Measurements from ENCODE around the gene MIS18BP1.
"Not testable (repeated sequence)": the region's sequence is repeated elsewhere in the genome, so short reads cannot be mapped to it uniquely, and the experiment has no call there.

MIS18BP1 gene

DNA sequence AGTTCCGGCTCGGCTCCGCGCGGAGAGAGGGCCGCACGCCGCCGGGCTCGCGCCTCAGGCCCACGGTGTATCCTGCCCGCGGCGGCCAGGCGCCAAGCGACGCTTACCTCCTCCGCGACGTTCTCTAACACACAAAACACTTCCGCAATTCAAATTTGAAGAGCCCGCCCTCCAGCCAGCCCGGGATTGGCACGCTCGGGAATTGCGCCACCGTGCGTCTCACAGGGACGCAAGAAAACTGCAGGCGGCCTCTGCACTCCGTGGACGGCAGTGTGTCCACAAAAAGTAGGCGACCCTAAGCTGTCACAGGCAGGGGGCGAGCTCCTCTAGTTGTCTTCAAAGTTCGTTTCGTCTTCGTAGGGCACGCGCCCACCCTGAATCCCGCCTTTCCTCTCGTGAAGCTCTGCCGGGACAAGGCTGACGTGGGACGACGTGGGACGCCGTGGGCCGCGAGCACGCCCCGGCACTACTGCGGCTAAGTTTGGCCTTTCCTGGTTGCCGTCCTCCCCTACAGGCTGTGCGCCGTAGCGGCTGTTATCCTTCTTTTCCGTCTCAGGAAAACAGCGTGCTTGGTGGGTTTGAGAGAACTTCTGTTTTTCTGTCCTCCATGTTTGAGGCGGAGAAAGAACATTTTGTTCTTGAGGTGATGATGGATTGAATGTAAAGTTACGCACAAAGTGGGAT is at the start of gene MIS18BP1:
MIS18BP1 (minus strand) TSS at position 133 of the 684 bp plus-strand sequence. CDS start 5,916 bp downstream, outside the sequence.
- peak; percentile 90 for DNase-seq

GRCh38 chr14:45298423-45299117 is 45.6 kb upstream of the MIS18BP1 start:
- DNase-seq: no peak

DNA sequence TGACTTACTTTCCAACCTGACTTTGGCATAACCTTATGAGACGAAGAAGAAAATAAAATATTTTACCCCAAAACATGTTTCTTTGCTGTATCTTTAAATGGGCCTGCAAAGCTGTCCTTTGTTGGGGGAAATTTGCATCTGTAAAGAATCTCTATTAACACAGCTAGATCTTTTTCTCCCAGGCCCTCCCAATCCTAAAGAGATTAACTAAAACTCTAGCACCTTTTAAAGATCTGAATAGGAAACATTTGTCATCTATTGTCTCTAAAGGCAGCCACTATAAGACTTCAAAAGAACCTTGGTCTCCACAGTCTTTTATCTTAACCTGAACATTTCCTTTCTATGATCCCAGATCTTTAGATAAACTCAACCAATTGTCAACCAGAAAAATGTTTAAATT is 41.8 kb upstream of the MIS18BP1 start:
- not testable (repeated sequence) for DNase-seq

DNA sequence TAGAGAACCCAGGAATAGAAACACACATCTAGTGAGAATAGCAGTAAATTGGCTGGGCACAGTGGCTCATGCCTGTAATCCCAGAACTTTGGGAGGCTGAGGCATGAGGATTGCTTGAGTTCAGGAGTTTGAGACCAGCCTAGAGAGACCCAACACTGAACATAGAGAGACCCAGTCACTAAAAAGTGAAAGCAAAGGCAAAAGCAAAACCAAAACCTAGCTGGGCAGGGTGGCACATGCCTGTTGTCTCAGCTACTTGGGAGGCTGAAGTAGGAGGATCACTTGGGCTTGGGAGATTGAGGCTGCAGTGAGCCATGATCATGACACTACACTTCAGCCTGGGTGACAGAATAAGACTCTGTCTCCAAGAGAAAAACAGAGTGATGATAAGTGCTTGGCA is 37.5 kb upstream of the MIS18BP1 start:
- no peak for DNase-seq

DNA sequence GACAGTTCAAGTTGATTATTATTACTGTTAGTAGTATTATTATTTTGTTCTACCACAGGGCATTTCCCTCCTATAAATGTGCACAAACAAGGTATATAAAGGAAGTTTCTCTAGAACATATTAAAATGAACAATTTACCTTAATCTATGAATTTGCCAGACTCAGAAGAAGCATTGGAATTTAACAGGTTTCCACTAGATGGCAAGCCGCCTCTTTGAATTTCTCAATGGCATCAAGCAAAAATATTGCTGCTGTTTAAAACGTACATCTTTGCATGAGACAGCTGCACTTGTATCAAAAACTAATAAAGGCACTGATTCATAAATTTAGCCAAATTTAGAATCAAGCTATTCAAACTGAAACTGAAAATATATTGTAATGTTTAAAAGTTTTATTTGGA is 34.6 kb upstream of the MIS18BP1 start:
- no peak for DNase-seq

- no peak for DNase-seq
Measured at GRCh38 chr14:45284802-45285201, 31.8 kb upstream of the MIS18BP1 start.

- DNase-seq: not testable (repeated sequence)
Measured at GRCh38 chr14:45281731-45282400, 28.9 kb upstream of the MIS18BP1 start.

- DNase-seq: no peak
Measured at GRCh38 chr14:45271858-45272537, 19.0 kb upstream of the MIS18BP1 start.

DNA sequence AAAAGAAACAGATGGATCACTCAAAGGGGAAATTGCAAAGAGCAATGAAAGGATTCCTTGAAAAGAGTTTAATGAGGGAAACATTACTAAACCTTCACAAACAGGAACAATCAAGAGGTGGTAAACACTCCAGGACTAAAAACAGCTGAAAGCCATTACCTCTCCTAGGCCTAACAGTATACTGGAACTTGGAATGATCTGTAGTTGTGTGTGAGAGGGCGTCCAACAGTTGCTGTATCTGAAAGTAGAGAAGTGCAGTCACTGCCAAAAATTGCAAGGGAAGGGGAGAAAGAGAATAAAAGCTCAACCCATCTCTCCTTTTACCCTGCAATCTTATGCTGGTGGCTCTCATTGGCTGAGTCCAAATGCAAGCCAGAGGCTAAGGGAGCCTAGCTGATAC is 17.0 kb upstream of the MIS18BP1 start:
- DNase-seq: no peak

GRCh38 chr14:45267071-45267470 is 14.1 kb upstream of the MIS18BP1 start:
- DNase-seq: no peak

- DNase-seq: no peak
Measured at GRCh38 chr14:45262637-45263036, 9.6 kb upstream of the MIS18BP1 start.

DNA sequence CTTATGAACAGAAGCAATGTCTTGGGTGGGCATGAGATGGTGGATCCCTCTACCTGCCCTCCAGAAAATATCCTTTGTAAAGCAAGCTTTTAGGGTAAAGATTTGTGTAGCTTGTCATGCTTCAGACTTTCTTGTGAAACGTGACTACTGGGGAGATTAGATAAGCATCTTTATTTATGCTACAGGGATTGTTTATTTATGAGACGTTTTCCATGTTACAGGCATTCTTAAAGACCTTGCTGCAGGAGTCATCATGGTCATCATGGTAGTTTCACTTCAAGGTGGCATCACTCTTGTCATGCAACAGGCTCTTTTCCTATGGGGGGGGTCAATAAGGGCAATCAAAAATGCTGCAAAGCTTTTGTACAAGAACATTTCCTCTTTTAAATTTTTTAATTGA is 8.2 kb upstream of the MIS18BP1 start:
- no peak for DNase-seq

- DNase-seq: no peak
Measured at GRCh38 chr14:45258805-45259204, 5.8 kb upstream of the MIS18BP1 start.

DNA sequence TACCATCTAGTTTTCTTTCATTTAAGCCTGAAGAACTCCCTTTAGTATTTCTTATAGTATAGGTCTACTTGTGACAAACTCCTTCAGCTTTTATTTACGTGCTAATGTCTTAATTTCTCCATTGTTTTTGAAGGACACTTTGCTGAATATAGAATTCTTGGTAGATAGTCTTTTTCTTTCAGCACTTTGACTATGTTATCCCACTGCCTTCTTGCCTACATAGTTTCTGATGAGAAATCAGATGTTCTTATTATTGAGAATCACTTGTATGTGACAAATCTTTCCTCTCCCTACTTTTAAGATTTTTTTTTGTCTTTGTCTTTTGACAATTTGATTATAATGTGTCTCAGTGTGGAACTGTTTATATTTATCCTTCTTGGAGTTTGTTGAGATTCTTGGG is 5.1 kb upstream of the MIS18BP1 start:
- no peak for DNase-seq

DNA sequence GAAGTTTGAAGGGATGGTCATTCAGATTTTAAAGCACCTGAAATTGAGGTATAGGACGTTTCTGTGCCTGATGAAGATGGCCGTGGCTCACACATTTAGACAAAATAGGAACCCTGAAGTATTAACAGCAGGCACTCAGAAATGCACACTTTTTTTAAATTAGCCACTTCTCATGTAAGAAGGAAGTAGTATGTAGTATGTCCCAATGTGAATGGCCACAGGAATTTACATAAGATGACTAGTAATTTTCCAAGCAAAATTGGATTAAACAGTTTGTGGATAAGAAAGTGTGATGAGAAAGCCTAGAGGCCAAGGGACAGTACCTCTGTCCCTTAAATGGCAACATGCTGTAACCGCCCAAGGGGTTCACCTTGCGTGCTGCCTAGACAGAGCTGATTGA is 1.8 kb upstream of the MIS18BP1 start:
- no peak for DNase-seq

DNA sequence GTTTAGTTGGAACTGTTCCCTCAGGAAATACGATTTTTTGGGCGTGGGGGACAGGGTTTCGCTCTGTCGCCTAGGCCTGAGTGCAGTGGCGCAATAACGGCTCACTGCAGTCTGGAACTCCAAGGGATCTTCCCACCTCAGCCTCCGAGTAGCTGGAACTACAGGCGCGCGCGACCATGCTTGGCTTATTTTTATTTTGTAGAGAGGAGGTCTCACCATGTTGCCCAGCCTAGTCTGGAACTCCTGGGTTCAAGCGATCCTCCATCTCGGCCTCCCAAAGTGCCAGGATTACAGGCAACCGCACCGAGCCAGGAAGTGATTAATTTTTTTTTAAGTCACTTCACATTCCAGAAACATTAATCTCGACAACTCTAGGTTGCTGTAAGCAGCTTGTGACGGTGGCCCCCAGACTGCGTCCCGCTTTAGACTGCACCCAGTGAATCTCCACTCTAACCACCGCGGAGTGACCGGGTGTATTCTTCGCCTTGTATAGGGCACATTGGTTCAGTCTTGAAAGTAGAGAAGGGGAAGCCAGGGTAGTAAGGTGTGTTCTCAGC is 830 bp upstream of the MIS18BP1 start:
- DNase-seq: no peak

DNA sequence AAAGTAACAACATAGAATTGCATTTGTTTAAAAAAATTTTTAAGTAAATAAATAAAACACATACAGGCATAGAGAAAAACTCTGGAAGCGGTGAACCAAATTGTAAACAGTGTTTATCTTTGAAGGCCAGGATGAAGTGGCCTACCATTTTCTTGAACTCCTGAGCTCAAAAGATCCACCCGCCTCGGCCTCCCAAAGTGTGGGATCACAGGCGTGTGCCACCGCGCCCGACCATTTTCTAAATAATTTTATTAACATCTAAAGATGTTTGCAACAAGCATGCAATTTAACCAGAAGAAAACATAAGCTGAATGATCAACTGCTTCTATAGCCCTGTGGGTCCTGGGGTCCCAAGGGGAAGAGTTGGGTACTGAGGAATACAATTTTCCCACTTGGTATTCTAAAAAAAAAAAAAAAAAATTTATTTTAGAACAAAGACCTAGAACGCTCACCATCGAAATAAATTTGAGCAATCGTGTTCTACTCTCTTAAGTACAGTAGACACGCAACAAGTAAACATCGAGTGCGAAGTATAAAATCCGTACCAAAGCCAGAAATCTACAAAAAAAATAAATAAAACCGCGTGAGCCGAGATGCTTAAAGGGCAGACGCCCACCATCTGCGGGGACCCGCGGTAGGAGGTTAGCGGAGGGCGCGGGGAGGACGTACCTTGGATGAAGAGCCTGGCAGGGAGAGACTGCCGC is 484 bp downstream of the MIS18BP1 start:
- peak; percentile 42 for DNase-seq

- peak; percentile 34 for DNase-seq
Measured at GRCh38 chr14:45251912-45252311, 1.1 kb downstream of the MIS18BP1 start.

DNA sequence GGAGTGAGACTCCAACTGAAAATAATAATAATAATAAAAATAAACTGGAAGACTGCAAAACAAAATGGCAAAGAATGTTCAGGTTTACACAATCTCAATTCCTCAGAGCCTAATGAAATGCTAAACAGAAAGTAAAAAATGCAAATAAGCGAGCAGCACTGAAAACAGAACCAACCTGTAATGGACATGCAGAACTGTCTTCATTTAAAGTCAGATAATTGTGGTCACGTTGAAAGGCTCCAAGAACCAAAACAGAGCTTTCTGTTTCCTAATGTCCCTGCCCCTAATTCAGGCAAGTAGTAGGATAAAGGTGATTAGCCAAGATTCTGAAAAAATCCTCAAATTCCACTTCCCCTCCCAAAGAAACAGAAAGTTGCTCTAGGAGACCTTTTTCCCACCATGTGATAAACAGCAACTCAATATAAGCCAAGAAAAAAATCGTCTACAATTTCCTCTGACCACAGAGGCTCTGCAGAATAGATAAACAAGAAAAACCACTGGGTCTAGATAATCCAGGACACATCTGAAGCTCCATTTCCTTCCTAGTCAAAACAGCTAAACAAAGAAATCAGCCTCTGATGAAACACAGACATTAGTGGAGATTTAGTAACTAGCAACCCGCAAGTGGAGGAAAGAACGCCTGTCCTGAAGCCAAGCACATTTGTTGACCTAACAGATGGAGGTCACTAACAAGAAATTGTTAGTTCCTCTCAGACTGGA is 3.0 kb downstream of the MIS18BP1 start:
- no peak for DNase-seq

GRCh38 chr14:45247427-45247826 is 5.6 kb downstream of the MIS18BP1 start:
- DNase-seq: no peak

DNA sequence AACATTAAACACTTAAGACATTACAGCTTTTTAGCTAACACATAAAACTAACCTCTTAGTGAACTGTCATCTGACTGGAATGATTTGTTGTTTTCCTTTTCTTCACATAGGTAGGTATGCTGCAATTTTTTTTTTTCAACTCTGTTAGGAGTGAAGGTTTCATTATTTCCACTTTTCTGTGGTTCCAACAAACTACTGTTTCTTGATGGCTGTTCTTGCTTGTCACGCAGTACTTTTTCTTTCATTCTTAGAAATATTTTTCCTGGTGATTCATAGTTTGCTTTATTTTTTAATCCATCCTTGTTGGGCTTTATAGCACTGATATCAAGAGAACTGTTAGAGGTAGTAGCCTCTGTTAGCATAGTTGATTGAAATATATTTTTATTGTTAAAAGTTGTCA is 6.3 kb downstream of the MIS18BP1 start:
- DNase-seq: no peak

DNA sequence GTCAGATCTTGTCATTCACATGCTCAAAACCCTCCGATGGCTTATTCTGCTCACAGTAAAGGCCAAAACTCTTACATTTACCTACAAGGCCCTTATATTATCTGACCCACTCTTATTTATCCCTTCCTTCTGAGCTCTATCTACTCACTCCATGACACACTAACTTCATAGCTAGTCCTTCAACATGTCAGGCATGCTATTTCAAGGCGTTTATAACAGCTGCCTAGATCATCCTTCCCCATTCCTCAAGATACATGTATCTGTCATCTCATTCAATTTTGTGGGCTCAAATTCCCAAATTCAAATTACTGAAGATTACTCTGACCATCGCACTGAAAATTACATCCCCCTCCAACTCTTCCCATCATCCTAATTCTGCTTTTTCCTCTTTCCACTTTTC is 6.9 kb downstream of the MIS18BP1 start:
- no peak for DNase-seq

All from NCI-H1694 treated with DMSO at 0.1 percent for 48 hours (cell line).